A673 (cell line): ENCODE results near the gene PHTF2. TPM values are rescaled to one million over a fixed set of nuclear protein-coding genes. Genes with fewer than 3 reads are reported as not detected.

ENCODE experiments used
- BruUV-seq: library from RNA; stranded (reverse); fragments of 400-500 nt; replicated peaks from 2 replicates; lab custom pipeline; 2021; lab: Mats Ljungman, UMichigan
- CTCF ChIA-PET: fragments of 300-600 bp; sonication (Branson Sonifier 250); formaldehyde crosslinking; loops from one replicate; lab custom pipeline; 2022; ENCODE audit warnings: antibody characterized with exemption; lab: Charles Lee
- POLR2A ChIA-PET: fragments of 300-600 bp; sonication (Branson Sonifier 250); formaldehyde crosslinking; loops from one replicate; lab custom pipeline; 2022; ENCODE audit warnings: antibody characterized with exemption; ENCODE audit not compliant: low non-redundant PET; lab: Charles Lee
- DNase-seq: peaks from one replicate; pipeline ENCODE4 v3.0.0-alpha.2; 2015; ENCODE audit warnings: low spot score
- H3K27ac ChIP-seq: fragments of 200-600 bp; sonication (generic); 2 replicates; pipeline ENCODE4 v1.5.1; 2016; ENCODE audit warnings: mixed run types, low read depth, mild to moderate bottlenecking, mixed read lengths, antibody characterized with exemption, low read length; ENCODE audit not compliant: poor library complexity, severe bottlenecking
- H3K27me3 ChIP-seq: fragments of 200-600 bp; sonication (generic); replicated peaks from 2 replicates; pipeline ENCODE4 v1.6.1; 2017; ENCODE audit warnings: mixed run types, low read depth, mild to moderate bottlenecking, mixed read lengths, antibody characterized with exemption, low read length; ENCODE audit not compliant: insufficient read depth, poor library complexity
- H3K36me3 ChIP-seq: fragments of 200-600 bp; sonication (generic); 2 replicates; pipeline ENCODE4 v1.6.1; 2016; ENCODE audit warnings: mixed run types, mild to moderate bottlenecking, mixed read lengths, antibody characterized with exemption, low read length; ENCODE audit not compliant: insufficient read depth, poor library complexity, severe bottlenecking
- H3K4me1 ChIP-seq: fragments of 200-600 bp; sonication (generic); 2 replicates; pipeline ENCODE4 v1.6.1; 2017; ENCODE audit warnings: mixed run types, mild to moderate bottlenecking, mixed read lengths, antibody characterized with exemption, low read length; ENCODE audit not compliant: insufficient read depth, poor library complexity, severe bottlenecking
- H3K4me3 ChIP-seq: fragments of 200-600 bp; sonication (generic); 2 replicates; pipeline ENCODE4 v1.5.1; 2016; ENCODE audit warnings: low read depth, mixed run types, mild to moderate bottlenecking, mixed read lengths, low read length; ENCODE audit not compliant: poor library complexity, severe bottlenecking
- H3K9me3 ChIP-seq: fragments of 200-600 bp; sonication (generic); 2 replicates; pipeline ENCODE4 v1.6.1; 2016; ENCODE audit warnings: mixed run types, low read depth, mild to moderate bottlenecking, mixed read lengths, antibody characterized with exemption, low read length; ENCODE audit not compliant: poor library complexity, severe bottlenecking
- CTCF ChIP-seq: fragments of 300-800, 200-600 bp; sonication (generic); conservative IDR thresholded peaks from 2 replicates; pipeline ENCODE4 v1.5.1; 2017; ENCODE audit warnings: low read depth, mild to moderate bottlenecking, antibody characterized with exemption, low read length, moderate library complexity, mixed read lengths
- EZH2 ChIP-seq: fragments of 200-600 bp; sonication (generic); IDR thresholded peaks from 2 replicates; pipeline ENCODE4 v1.6.1; 2017; ENCODE audit warnings: borderline replicate concordance, low read depth, mild to moderate bottlenecking, mixed read lengths, antibody characterized with exemption, low read length; ENCODE audit not compliant: poor library complexity, severe bottlenecking
- intact Hi-C: fragments of 100-400 bp; cut with micrococcal nuclease; formaldehyde crosslinking; loops from one replicate; pipeline ENCODE4 v1.10.0; 2022; ENCODE audit not compliant: unreplicated experiment
- total RNA-seq: library from RNA; stranded (reverse); gene quantifications from 2 replicates; pipeline ENCODE4 v1.2.3, GENCODE V29; 2021

PHTF2 gene
- total RNA-seq, 1 experiment from 2014 or later = 36.6 TPM

- Histone ChIP-seq H3K27me3 (no peaks in the 10 kb centered on the region), H3K4me1 (no peaks in the 10 kb centered on the region), H3K27ac (no peak overlapping the region), H3K4me3 (no peak overlapping the region), H3K36me3 (no peaks in the 10 kb centered on the region), H3K9me3 (no peaks in the 10 kb centered on the region)
- no peak for DNase-seq
- CTCF ChIA-PET = no interaction called here
- POLR2A ChIA-PET = no interaction called here
- BruUV-seq = no TSS peak
- intact Hi-C loops = no loop called here
- TF ChIP-seq CTCF (no peak), EZH2 (no peak)
Observed at GRCh38 chr7:77954773-77955555, 156.4 kb downstream of the PHTF2 start.

- Histone ChIP-seq H3K4me1 (no peaks in the 10 kb centered on the region), H3K27ac (no peak overlapping the region), H3K27me3 (no peaks in the 10 kb centered on the region), H3K9me3 (no peaks in the 10 kb centered on the region), H3K4me3 (no peak overlapping the region), H3K36me3 (no peaks in the 10 kb centered on the region)
- TF ChIP-seq EZH2 (no peak), CTCF (no peak)
- ChIA-PET CTCF (no interaction called here), POLR2A (no interaction called here)
- intact Hi-C loops = no loop called here
- DNase-seq = no peak
- BruUV-seq = no TSS peak
Observed at GRCh38 chr7:77958436-77958835, 159.9 kb downstream of the PHTF2 start.

GRCh38 chr7:77959080-77959479 lies 160.5 kb downstream of the PHTF2 start:
- intact Hi-C loops = no loop called here
- no TSS peak for BruUV-seq
- Histone ChIP-seq H3K9me3 (no peaks in the 10 kb centered on the region), H3K36me3 (no peaks in the 10 kb centered on the region), H3K27me3 (no peaks in the 10 kb centered on the region), H3K4me3 (no peak overlapping the region), H3K4me1 (no peaks in the 10 kb centered on the region), H3K27ac (no peak overlapping the region)
- TF ChIP-seq CTCF = no peak
- no peak for TF ChIP-seq EZH2
- ChIA-PET CTCF (interaction anchor here (0.6 kb wide), 1 partner anchor 127 kb away, joined by 3 read pairs; no protein-coding TSS in a partner anchor), POLR2A (interaction anchor here (0.7 kb wide), 1 partner anchor 13 kb away, joined by 22 read pairs; no protein-coding TSS in a partner anchor)
- DNase-seq = no peak
